Keratinocyte (primary cell): ENCODE results near the gene CIAPIN1.

Source experiments
- EZH2 ChIP-seq: IDR thresholded peaks from one replicate; pipeline ENCODE4 v1.6.1; 2012; ENCODE audit warnings: inconsistent platforms, mild to moderate bottlenecking, low read length, moderate library complexity
- TF ChIP-seq, protein P1 (sequence below), 3 experiments: IDR thresholded peaks in 1 of 3; conservative IDR thresholded peaks in 1 of 3; optimal IDR thresholded peaks in 1 of 3; 2 replicates in 2 of 3; 3 replicates in 1 of 3; pipeline versions ENCODE3 to v1.5.1; 2011; ENCODE audit warnings: low read length in 3 of 3, mild to moderate bottlenecking in 3 of 3, moderate library complexity in 2 of 3, control low read depth in 1 of 3, inconsistent platforms in 1 of 3; ENCODE audit not compliant: insufficient read depth in 2 of 3; ENCODE audit errors: extremely low read depth in 1 of 3

- TF ChIP-seq, protein P1, sequence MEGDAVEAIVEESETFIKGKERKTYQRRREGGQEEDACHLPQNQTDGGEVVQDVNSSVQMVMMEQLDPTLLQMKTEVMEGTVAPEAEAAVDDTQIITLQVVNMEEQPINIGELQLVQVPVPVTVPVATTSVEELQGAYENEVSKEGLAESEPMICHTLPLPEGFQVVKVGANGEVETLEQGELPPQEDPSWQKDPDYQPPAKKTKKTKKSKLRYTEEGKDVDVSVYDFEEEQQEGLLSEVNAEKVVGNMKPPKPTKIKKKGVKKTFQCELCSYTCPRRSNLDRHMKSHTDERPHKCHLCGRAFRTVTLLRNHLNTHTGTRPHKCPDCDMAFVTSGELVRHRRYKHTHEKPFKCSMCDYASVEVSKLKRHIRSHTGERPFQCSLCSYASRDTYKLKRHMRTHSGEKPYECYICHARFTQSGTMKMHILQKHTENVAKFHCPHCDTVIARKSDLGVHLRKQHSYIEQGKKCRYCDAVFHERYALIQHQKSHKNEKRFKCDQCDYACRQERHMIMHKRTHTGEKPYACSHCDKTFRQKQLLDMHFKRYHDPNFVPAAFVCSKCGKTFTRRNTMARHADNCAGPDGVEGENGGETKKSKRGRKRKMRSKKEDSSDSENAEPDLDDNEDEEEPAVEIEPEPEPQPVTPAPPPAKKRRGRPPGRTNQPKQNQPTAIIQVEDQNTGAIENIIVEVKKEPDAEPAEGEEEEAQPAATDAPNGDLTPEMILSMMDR (optimal IDR thresholded peaks at IDR 0.05 in 1 of 3, IDR thresholded peaks at IDR 0.05 in 1 of 3, conservative IDR thresholded peaks at IDR 0.05 in 1 of 3; ENCODE audit: extremely low read depth in 1 of 3, insufficient read depth in 2 of 3, low read length in 3 of 3) = no peak
- TF ChIP-seq EZH2 = no peak
Observed at GRCh38 chr16:57474671-57475661, 27.8 kb upstream of the CIAPIN1 start.
